NCI-H128 (cell line): ENCODE measurements around the gene MAPT.
"Not testable (repeated sequence)": the region's sequence is repeated elsewhere in the genome, so short reads cannot be mapped to it uniquely, and the experiment has no call there.

ENCODE experiments used
- DNase-seq: peaks from one replicate; lab custom pipeline; 2025; ENCODE audit not compliant: unreplicated experiment; lab: John Stamatoyannopoulos, UW

The MAPT gene

GRCh38 chr17:46003907-46004748 lies 109.8 kb downstream of the MAPT start:
- no peak for DNase-seq

- DNase-seq: not testable (repeated sequence)
These were observed 111.7 kb downstream of the MAPT start for GRCh38 chr17:46006082-46006481.

- DNase-seq: no peak
These were observed 113.2 kb downstream of the MAPT start for GRCh38 chr17:46007461-46007965.

GRCh38 chr17:46008591-46008990 lies 114.2 kb downstream of the MAPT start:
- DNase-seq: no peak

- DNase-seq: no peak
These were observed 115.6 kb downstream of the MAPT start for GRCh38 chr17:46009681-46010596.

- DNase-seq: no peak
These were observed 116.3 kb downstream of the MAPT start for GRCh38 chr17:46010597-46011186.

- DNase-seq: no peak
These were observed 117.6 kb downstream of the MAPT start for GRCh38 chr17:46011711-46012505.

GRCh38 chr17:46012506-46013079 lies 118.2 kb downstream of the MAPT start:
- no peak for DNase-seq

GRCh38 chr17:46013127-46013501 lies 118.8 kb downstream of the MAPT start:
- no peak for DNase-seq

GRCh38 chr17:46013502-46014165 lies 119.3 kb downstream of the MAPT start:
- no peak for DNase-seq

GRCh38 chr17:46019408-46019925 lies 125.1 kb downstream of the MAPT start:
- not testable (repeated sequence) for DNase-seq

GRCh38 chr17:46020023-46020761 lies 125.8 kb downstream of the MAPT start:
- no peak for DNase-seq

GRCh38 chr17:46020998-46021397 lies 126.6 kb downstream of the MAPT start:
- DNase-seq: no peak

- DNase-seq: not testable (repeated sequence)
These were observed 129.0 kb downstream of the MAPT start for GRCh38 chr17:46023366-46023765.

- DNase-seq: no peak
These were observed 129.5 kb downstream of the MAPT start for GRCh38 chr17:46023783-46024388.

- DNase-seq: no peak
These were observed 130.2 kb downstream of the MAPT start for GRCh38 chr17:46024590-46024989.

GRCh38 chr17:46025060-46025459 lies 130.7 kb downstream of the MAPT start:
- DNase-seq: no peak

GRCh38 chr17:46025510-46026165 lies 131.3 kb downstream of the MAPT start:
- DNase-seq: no peak
